Measurements from ENCODE around the gene DDX11.
"Not testable (repeated sequence)": the region's sequence is repeated elsewhere in the genome, so short reads cannot be mapped to it uniquely, and the experiment has no call there.

DDX11 gene

DNA sequence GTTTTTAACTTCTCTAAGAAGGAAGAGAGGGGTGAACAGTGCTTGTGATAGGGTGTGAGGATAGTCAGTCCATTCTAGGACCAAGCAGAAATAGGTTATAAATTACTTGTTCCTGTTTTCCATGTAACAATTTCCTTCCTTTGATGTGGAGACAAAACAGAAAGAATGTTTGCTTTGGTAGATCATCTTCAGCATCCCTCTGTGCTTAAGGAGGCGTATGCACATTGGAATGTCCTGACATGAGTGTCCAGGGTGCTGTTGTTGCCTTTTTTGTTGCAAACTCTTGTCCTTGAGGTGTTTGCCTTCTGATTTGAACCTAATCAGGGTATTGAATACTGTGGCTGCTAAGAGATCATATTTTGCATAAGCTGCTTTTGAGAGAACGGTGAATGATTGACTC is 23.5 kb upstream of the DDX11 start:
- H3K9me3 Mint-ChIP-seq, H3K27me3 Mint-ChIP-seq: not testable (repeated sequence)

DNA sequence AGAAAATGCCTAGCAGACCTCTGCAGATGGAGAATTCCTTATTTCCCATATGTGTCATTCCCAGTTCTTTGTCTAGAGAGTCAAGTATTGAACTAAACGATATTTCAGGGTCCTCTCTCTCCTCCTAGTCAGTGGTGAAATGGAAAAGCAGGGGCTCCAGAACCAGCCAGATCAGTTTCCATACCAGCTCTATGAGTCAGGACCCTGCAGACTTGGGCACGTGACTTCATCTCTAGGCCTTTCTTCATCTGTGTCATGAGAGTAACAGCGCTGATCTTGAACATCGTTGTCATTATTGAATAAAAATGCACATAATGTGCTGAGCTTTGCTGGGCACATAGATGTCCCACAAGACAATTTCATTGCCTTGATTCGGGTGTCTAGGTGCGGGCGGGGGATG is 23.1 kb upstream of the DDX11 start:
- ATAC-seq (replicated peaks); H3K4me3 Mint-ChIP-seq; H3K36me3 Mint-ChIP-seq; H3K9me3 Mint-ChIP-seq; DNase-seq; H3K27ac Mint-ChIP-seq; H3K4me1 Mint-ChIP-seq; H3K27me3 Mint-ChIP-seq: not testable (repeated sequence)

More for the DNA sequence above, 23.5 kb upstream of the DDX11 start:
- not testable (repeated sequence) for ATAC-seq (replicated peaks); H3K4me3 Mint-ChIP-seq; H3K27ac Mint-ChIP-seq; H3K4me1 Mint-ChIP-seq; H3K36me3 Mint-ChIP-seq; DNase-seq

DNA sequence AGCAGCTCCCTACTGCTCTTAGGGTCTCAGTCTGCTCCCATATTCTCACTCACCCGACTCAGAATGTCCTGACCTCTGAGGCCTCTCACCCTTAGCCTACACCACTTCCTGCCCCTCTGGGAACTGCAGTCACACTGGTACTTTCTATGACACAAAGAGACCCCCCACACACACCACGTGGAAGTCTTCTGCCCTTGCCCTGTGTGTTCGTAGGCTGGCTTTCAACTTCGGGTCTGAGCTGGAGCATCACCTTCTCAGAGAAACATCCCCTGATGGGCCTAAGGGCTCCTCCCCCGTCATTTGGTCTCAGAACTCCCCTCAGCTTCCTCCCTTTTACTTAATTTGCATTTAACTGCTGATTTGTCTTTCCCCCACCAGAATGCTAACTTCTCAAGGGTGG is 22.0 kb upstream of the DDX11 start:
- not testable (repeated sequence) for H3K9me3 Mint-ChIP-seq, H3K4me1 Mint-ChIP-seq, H3K4me3 Mint-ChIP-seq, H3K36me3 Mint-ChIP-seq, H3K27me3 Mint-ChIP-seq
- ATAC-seq (replicated peaks), result peak; percentile 74 to 92
- peak overlapping the region; percentile 56 for H3K27ac Mint-ChIP-seq
- peak; percentile 26 for DNase-seq

DNA sequence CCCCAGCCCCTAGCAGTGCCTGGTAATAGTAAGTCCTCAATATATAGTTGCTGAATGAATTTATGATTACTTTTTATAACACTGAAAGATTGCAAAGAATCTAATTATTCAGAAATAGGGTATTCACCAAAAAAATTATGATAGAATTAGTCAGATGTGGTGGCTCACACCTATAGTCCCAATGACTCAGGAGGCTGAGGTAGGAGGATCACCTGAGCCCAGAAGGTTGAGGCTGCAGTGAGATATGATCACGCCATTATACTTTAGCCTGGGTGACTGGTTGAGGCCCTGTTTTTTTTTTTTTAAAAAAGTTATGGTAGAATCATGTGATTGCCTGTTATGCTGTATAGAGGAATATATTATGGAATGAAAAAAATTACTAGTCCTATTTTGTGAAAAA is 21.5 kb upstream of the DDX11 start:
- H3K27me3 Mint-ChIP-seq, H3K4me1 Mint-ChIP-seq, H3K36me3 Mint-ChIP-seq, H3K4me3 Mint-ChIP-seq, H3K9me3 Mint-ChIP-seq, DNase-seq: not testable (repeated sequence)
- peak; percentile 36 to 50 for ATAC-seq (replicated peaks)
- peak overlapping the region; percentile 56 for H3K27ac Mint-ChIP-seq

DNA sequence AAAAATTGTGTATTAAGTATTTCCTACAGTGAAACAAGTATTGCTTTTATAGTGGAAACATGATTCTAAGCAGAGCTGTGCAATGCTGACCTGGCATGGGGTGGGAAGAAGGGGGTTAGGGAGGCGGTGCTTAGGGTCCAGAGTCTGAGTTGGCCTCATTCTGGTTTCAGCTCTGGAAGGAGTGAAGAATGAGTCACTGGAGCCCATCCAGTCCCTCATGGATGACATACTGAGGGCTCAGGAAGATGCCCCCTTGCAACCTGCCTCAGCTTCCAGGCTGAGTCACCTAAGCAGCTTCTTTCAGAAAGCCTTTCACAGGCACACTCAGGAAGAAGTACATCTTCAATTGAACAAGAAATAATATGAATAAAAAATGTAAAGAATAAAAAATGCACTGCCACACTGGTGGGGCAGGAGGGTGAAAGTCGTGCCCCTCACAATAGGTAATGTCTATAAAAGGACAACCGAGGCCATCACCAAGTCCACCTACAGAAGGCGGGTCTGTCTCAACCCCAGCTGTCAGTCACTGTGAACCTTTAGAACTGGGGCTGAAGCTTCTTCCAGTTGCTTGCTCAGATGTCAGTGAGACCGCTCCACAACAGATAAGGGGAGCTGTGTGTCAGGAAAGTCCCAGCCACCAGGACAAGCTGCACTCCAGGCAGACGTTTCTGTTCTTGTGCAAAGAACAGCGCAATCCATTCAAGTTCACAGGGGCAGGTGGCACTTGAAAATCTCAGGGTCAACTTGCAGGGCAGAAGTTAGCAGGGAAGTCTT is 20.8 kb upstream of the DDX11 start:
- not testable (repeated sequence) for DNase-seq; H3K27ac Mint-ChIP-seq; ATAC-seq (replicated peaks); H3K4me3 Mint-ChIP-seq; H3K9me3 Mint-ChIP-seq; H3K36me3 Mint-ChIP-seq; H3K27me3 Mint-ChIP-seq; H3K4me1 Mint-ChIP-seq

DNA sequence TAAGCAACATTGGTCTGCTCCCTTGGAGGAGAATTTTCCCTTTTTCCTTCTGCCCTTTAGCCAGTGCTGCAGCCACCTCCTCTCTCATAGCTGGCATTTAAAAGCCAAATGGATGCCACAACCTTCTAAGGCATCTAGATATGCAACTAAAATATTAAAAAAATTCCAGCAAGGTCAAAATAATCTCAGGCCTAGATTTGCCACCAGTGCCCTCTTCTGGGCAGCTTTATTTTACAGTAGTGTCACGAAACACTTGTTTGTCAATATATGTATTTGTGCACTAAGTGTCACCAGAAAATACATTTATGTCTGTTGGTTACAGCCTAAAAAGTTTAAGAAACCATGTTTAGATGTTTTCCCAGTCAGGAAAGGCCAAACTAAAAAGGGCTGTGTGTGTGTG is 19.7 kb upstream of the DDX11 start:
- H3K4me3 Mint-ChIP-seq; H3K27me3 Mint-ChIP-seq; H3K36me3 Mint-ChIP-seq; H3K9me3 Mint-ChIP-seq; DNase-seq; H3K4me1 Mint-ChIP-seq; ATAC-seq (replicated peaks); H3K27ac Mint-ChIP-seq: not testable (repeated sequence)

DNA sequence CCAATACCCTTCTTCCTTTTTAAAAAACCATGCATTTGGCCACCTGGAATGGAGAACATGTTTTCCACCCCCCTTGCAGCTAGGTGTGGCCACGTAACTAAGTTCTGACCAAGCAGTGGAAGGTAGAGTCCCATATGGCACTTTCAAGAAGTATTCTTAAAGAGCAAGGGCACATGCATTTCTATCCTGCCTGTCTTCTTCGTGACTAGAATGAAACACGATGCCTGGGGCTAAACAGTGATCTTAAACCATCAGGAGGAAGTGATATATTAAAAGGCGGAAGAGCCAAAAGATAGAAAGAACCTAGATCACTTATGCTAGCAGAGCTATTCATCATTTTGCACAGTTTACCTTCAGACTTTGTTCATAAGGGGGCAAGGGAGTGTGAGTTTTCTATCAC is 16.0 kb upstream of the DDX11 start:
- no peak overlapping the region for H3K4me3 Mint-ChIP-seq
- H3K4me1 Mint-ChIP-seq, result no peaks in the 10 kb centered on the region
- H3K9me3 Mint-ChIP-seq, result no peaks in the 10 kb centered on the region
- ATAC-seq (replicated peaks) (no peak), DNase-seq (no peak)
- H3K27ac Mint-ChIP-seq, result no peak overlapping the region
- no peaks in the 10 kb centered on the region for H3K27me3 Mint-ChIP-seq
- H3K36me3 Mint-ChIP-seq, result no peaks in the 10 kb centered on the region

DNA sequence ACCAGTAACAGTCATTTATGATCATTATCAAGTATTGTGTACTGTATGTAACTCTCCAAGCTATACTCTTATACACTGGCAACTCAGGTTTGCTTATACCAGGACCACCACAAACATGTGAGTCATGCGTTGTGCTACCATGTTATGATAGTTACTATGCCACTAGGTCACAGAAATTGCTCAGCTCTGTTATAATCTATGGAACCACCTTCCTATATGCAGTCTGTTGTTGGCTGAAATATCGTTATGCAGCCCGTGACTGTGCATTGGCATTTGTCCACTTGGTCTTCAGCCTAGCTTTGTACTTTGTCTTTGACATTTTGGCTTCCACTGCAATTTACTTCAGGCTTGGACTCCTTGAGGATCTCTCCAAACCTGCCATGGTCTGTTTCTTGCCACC is 7.5 kb upstream of the DDX11 start:
- not testable (repeated sequence) for H3K4me3 Mint-ChIP-seq, H3K36me3 Mint-ChIP-seq, H3K27me3 Mint-ChIP-seq, H3K27ac Mint-ChIP-seq, H3K9me3 Mint-ChIP-seq, DNase-seq, H3K4me1 Mint-ChIP-seq
- ATAC-seq (replicated peaks), result peak in 1 of 2 donors; percentile 33

DNA sequence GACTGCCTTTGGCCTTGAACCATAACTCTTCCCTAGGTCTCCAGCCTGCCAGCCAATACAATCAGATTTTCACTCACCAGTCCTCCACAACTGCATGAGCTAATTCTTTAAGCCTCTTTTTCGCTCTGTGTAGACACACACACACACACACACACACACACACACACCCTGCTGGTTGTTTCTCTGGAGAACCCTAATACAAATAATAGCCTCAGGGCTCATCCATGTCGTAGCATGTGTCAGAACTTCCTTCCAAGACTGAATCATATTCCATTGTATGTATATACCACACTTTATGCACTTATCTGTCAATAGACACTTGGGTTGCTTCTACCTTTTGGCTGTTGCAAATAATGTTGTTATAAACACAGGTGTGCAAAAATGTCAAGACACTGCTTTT is 6.0 kb upstream of the DDX11 start:
- DNase-seq; H3K27ac Mint-ChIP-seq; H3K36me3 Mint-ChIP-seq; H3K4me1 Mint-ChIP-seq; H3K9me3 Mint-ChIP-seq; H3K4me3 Mint-ChIP-seq; H3K27me3 Mint-ChIP-seq; ATAC-seq (replicated peaks): not testable (repeated sequence)

DNA sequence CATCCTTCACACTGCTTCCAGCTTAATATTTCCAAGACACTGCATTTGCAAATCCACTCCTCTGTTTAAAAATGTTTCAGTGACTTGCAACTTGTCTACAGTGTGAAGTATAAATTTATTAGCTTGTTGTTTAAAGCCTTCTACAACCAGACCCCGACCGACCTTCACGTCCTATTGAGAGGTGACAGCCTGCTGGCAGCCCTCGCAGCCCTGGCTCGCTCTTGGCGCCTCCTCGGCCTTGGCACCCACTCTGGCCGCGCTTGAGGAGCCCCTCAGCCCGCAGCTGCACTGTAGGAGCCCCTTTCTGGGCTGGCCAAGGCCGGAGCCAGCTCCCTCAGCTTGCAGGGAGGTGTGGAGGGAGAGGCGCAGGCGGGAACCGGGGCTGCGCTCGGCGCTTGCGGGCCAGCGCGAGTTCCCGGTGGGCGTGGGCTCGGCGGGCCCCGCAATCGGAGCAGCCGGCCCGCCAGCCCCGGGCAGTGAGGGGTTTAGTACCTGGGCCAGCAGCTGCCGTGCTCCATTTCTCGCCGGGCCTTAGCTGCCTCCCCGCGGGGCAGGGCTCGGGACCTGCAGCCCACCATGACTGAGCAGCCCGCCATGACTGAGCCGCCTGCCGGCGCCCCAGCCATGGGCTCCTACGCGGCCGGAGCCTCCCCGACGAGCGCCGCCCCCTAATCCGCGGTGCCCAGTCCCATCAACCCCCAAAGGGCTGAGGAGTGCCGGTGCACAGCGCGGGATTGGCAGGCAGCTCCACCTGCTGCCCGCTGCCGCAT is 2.5 kb upstream of the DDX11 start:
- not testable (repeated sequence) for ATAC-seq (replicated peaks)
- peaks cover 12 to 29% of the 10 kb centered on the region in 2 donors for H3K4me1 Mint-ChIP-seq

DNA sequence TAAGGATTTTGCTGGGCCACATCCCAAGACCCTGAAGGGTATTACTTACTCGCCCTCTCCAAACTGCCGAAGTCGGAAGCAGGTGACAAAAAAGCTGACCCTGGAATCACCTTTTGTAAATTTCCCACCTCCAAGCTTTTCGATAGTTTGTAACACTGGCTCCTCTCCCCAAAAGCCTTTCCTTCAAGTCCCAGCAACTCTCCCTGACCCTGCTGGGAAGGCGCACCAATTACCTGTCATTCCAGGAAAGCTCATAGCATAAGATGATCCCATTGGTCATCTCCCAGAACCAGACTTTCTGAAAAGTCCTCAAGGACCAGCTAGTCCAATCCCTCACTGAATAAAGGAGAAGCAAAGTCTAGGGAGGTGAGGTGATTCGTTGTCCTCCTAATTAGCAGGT is 698 bp upstream of the DDX11 start:
- H3K27ac Mint-ChIP-seq, result peak overlapping the region; percentile 97

More for the DNA sequence above, 2.5 kb upstream of the DDX11 start:
- H3K27ac Mint-ChIP-seq, H3K4me3 Mint-ChIP-seq, H3K36me3 Mint-ChIP-seq, H3K9me3 Mint-ChIP-seq, H3K27me3 Mint-ChIP-seq, DNase-seq: not testable (repeated sequence)

DNA sequence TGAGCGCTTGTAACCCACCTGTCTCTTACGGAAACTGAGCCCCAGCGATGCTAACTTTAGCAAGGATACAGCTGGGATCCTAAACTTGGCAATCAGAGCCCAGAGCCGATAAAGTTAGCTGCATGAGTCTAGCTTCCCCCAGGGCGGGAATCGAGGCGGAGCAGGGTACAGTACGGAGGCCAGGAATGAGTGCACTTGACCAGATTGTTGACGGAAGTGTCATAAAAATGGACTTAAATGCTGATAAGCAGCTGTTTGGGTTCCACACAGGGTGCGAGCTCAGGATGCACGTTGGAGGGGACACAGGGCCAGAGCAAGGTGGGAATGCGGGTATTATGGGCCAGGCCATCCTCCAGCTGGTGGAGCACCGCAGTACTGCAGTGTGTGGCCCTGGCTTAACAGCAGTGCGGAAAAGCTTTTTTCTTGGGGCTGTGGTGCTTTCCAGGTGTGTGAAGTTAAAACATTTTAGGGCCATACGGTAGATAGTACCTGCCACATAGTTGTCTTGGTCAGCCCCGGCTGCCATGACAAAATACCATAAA is 744 bp downstream of the DDX11 start:
- H3K27me3 Mint-ChIP-seq, H3K9me3 Mint-ChIP-seq: not testable (repeated sequence)
- H3K27ac Mint-ChIP-seq, result peak overlapping the region; percentile 97
- DNase-seq (peak; percentile 11), ATAC-seq (replicated peaks) (peak; percentile 38 to 54)
- H3K4me3 Mint-ChIP-seq, result peak overlapping the region; percentile 96 to 97
- H3K4me1 Mint-ChIP-seq, result peaks cover 18 to 25% of the 10 kb centered on the region in 2 donors
- peaks cover 9 to 16% of the 10 kb centered on the region in 2 donors for H3K36me3 Mint-ChIP-seq

More for the DNA sequence above, 698 bp upstream of the DDX11 start:
- Mint-ChIP-seq H3K4me1 (peaks cover 17 to 25% of the 10 kb centered on the region in 2 donors), H3K36me3 (peaks cover 8 to 15% of the 10 kb centered on the region in 2 donors), H3K4me3 (peak overlapping the region; percentile 96 to 97)
- DNase-seq; H3K27me3 Mint-ChIP-seq; ATAC-seq (replicated peaks); H3K9me3 Mint-ChIP-seq: not testable (repeated sequence)

DNA sequence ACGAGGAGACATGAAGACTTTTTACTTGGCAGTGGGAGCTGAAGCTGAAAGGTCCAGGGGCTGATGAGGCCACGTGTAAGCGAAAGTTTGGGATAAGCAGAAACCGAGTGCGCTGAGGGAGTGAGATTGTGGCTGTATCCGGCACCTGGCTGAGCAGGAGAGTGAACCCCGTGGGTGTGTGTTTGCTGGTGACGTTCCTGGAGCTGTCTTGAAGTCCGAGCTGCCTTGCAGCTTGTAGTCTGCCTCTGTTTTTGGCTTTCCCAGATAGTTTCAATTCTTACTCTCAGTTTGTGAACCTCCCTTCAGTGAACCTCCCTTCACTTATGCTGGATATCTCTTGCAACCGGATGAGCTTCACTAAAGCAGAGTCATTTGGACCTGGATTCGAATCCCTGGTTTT is 2.5 kb downstream of the DDX11 start:
- not testable (repeated sequence) for H3K4me3 Mint-ChIP-seq; ATAC-seq (replicated peaks)

DNA sequence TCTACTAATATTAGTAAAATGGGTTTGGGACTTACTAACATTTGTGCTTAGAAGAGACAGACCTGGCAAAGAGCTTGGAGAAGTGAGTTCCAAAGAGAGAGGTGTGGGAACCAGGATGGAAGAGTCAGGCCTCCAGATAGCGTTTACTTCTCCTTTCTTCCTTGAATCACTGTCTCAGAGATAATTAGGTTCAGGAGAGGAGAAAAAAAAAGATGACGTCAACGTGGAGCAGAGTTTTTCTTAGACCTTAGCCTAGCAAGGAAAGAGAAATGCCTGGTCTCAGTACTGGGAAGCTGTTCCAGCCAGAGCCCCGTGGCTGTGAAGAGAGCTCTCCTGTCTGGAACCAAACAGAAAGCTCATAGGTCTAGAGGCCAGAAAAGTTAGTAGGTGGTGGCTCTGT is 3.4 kb downstream of the DDX11 start:
- not testable (repeated sequence) for H3K27me3 Mint-ChIP-seq; H3K9me3 Mint-ChIP-seq; ATAC-seq (replicated peaks); DNase-seq; H3K27ac Mint-ChIP-seq; H3K4me3 Mint-ChIP-seq
- peaks cover 21 to 31% of the 10 kb centered on the region in 2 donors for H3K4me1 Mint-ChIP-seq
- H3K36me3 Mint-ChIP-seq, result peaks cover 24 to 30% of the 10 kb centered on the region in 2 donors

More for the DNA sequence above, 2.5 kb downstream of the DDX11 start:
- H3K27me3 Mint-ChIP-seq, H3K9me3 Mint-ChIP-seq, H3K27ac Mint-ChIP-seq, DNase-seq: not testable (repeated sequence)
- peaks cover 21 to 28% of the 10 kb centered on the region in 2 donors for H3K36me3 Mint-ChIP-seq
- H3K4me1 Mint-ChIP-seq, result peaks cover 22 to 31% of the 10 kb centered on the region in 2 donors

DNA sequence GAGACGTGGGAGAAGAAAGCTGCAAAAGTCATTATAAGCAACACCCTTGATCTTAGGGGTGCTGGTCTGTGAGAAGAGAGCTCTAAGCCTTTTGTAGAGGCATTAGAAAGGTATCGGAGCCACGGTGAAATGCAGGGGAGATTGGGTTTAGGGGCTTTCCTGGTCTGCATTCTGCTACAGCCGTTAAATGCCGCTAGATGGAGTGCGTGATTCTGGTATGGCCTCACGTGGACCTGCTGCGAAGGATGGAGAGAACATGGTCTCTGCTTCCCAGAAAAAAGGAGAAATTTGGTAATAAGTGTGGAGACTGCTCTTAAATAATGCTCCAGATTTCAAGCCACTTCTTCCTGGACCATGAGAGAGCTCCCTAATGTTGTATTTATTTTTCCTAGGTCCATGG is 4.3 kb downstream of the DDX11 start:
- not testable (repeated sequence) for H3K9me3 Mint-ChIP-seq; H3K27me3 Mint-ChIP-seq; H3K27ac Mint-ChIP-seq; ATAC-seq (replicated peaks); H3K4me3 Mint-ChIP-seq; DNase-seq
- Mint-ChIP-seq H3K4me1 (peaks cover 18 to 28% of the 10 kb centered on the region in 2 donors), H3K36me3 (peaks cover 24 to 30% of the 10 kb centered on the region in 2 donors)

Data from stimulated activated naive B cell treated with anti-CD40 and anti-IgM and Interleukin-4, amounts not matched to agents 10 μg/mL and 1 μg/mL and 100 μg/mL, for 72 hours (primary cell).